ENCODE measurements around the gene MRPS18C. TPM values are rescaled to one million over a fixed set of nuclear protein-coding genes. Genes with fewer than 3 reads are reported as not detected.
"Not testable (repeated sequence)": the region's sequence is repeated elsewhere in the genome, so short reads cannot be mapped to it uniquely, and the experiment has no call there.

Gene MRPS18C
- total and polyA plus RNA-seq, 10 of the 15 experiments (the other 5 are each of a cell fraction or from before 2014, with no cell fraction given): 38.0 to 283 (median 78.8) TPM

DNA sequence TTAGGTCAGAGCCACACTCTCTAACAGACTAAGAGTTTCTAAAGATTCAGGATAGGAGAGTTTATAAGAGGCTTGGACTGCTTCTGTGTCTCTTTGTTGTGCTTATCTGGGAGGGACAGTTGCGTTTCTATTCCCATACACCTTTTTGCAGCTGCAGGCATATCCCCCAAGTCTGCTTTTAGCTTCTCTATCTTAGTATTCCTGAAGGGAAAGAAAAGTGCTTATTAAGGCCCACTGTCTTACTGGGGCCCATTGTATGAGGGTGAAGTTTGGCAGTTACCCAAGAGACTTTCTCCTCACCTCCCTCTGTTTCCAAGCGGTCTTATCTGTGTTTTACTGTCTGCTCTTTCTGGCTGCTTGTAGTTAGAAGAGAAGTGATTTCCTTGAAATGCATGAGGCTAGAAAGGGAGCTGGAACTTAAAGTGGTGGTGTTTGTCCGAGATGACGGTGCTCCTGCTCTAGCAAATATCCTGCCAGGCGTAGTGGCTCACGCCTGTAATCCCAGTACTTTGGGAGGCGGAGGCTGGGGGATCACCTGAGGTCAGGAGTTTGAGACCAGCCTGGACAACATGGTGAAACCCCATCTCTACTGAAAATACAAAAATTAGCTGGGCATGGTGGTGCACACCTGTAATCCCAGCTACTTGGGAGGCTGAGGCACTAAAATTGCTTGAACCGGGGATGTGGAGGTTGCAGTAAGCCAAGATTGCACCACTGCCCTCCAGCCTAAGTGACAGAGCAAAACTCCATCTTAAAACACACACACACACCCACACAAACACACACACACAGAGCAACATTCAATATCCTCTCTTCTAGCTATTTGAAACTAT, 40.4 kb downstream of the MRPS18C start:
- H4K20me1 ChIP-seq (ENCODE audit: control insufficient read depth, insufficient read depth); H3K27me3 ChIP-seq (replicated peaks in 1 of 2; ENCODE audit: control insufficient read depth in 2 of 2, insufficient read depth in 2 of 2, low read length in 1 of 2); in situ Hi-C loops (cut with MboI); DNase-seq (ENCODE audit: low read depth, low spot score); H3K36me3 ChIP-seq (ENCODE audit: control insufficient read depth in 2 of 2, insufficient read depth in 2 of 2, low read length in 1 of 2); H3K9ac ChIP-seq (ENCODE audit: control insufficient read depth, insufficient read depth, low read length); POLR2A ChIA-PET; intact Hi-C loops (cut with micrococcal nuclease; ENCODE audit: unreplicated experiment); RAD21 ChIA-PET (ENCODE audit: unreplicated experiment); H3K27ac ChIP-seq (ENCODE audit: control insufficient read depth, insufficient read depth); H3K4me2 ChIP-seq (ENCODE audit: control insufficient read depth, insufficient read depth); ATAC-seq; H3K9me3 ChIP-seq (replicated peaks; ENCODE audit: control insufficient read depth, insufficient read depth, low read length); H2AFZ ChIP-seq (ENCODE audit: control insufficient read depth, low read depth, low read length); H3K79me2 ChIP-seq (ENCODE audit: control insufficient read depth, insufficient read depth, low read length); H3K4me1 ChIP-seq (ENCODE audit: control insufficient read depth, insufficient read depth, low read length); FAIRE-seq; H3K4me3 ChIP-seq; BruUV-seq (replicated peaks): not testable (repeated sequence)
- ChIA-PET SMC1A (ENCODE audit: uncharacterized antibody, unreplicated experiment) (interaction anchor here (1.1 kb wide), 1 partner anchor 14 kb away, joined by 3 read pairs; no protein-coding TSS in a partner anchor), CTCF (interaction anchor here (1.4 to 3.3 kb wide), 2 partner anchors 93 to 148 kb away, joined by 4 to 16 read pairs; no protein-coding TSS in a partner anchor)
- WGBS (ENCODE audit: insufficient coverage, insufficient replicate concordance, low lambda C conversion rate, missing lambda C conversion rate): 90% methylated on average over 8 of the region's 8 CpGs

DNA sequence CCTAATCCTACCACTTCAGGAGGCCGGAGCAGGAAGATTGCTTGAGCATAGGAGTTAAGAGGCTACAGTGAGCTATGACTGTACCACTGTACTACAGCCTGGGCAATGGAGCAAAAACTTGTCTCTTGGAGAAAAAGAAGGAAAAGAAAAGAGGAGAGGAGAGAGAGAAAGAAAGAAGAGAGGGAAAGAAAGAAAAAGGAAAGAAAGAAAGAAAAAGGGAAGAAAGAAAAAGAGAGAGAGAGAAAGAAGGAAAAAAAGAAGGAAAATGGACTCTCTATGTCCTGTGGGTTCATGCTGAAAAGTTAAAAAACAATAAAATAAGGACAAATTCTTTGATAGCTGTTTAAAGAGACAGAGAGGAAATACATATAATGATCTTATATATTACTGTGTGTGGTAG, 42.3 kb downstream of the MRPS18C start:
- intact Hi-C loops (cut with micrococcal nuclease; ENCODE audit: unreplicated experiment) (no loop called here), in situ Hi-C loops (cut with MboI) (no loop called here)
- RAD21 ChIA-PET (ENCODE audit: unreplicated experiment): interaction anchor here (1.1 kb wide), 1 partner anchor 141 kb away, joined by 3 read pairs; no protein-coding TSS in a partner anchor
- WGBS (ENCODE audit: insufficient coverage, insufficient replicate concordance, low lambda C conversion rate, missing lambda C conversion rate): 26% methylated on average over 1 of the region's 1 CpG
- Histone ChIP-seq H3K4me2 (ENCODE audit: control insufficient read depth, insufficient read depth) (no peak overlapping the region), H3K27me3 (replicated peaks in 1 of 2; ENCODE audit: control insufficient read depth in 2 of 2, insufficient read depth in 2 of 2, low read length in 1 of 2) (no peaks in the 10 kb centered on the region), H3K36me3 (ENCODE audit: control insufficient read depth in 2 of 2, insufficient read depth in 2 of 2, low read length in 1 of 2) (no peaks in the 10 kb centered on the region), H4K20me1 (ENCODE audit: control insufficient read depth, insufficient read depth) (no peaks in the 10 kb centered on the region), H3K27ac (ENCODE audit: control insufficient read depth, insufficient read depth) (no peak overlapping the region), H3K79me2 (ENCODE audit: control insufficient read depth, insufficient read depth, low read length) (no peaks in the 10 kb centered on the region), H3K4me3 (no peak overlapping the region), H3K9me3 (replicated peaks; ENCODE audit: control insufficient read depth, insufficient read depth, low read length) (no peaks in the 10 kb centered on the region), H2AFZ (ENCODE audit: control insufficient read depth, low read depth, low read length) (no peak overlapping the region), H3K9ac (ENCODE audit: control insufficient read depth, insufficient read depth, low read length) (no peak overlapping the region), H3K4me1 (ENCODE audit: control insufficient read depth, insufficient read depth, low read length) (no peaks in the 10 kb centered on the region)
- POLR2A ChIA-PET: no interaction called here
- BruUV-seq (replicated peaks): no TSS peak
- DNase-seq (ENCODE audit: low read depth, low spot score) (no peak), FAIRE-seq (no peak), ATAC-seq (no peak)
- SMC1A ChIA-PET (ENCODE audit: uncharacterized antibody, unreplicated experiment): interaction anchor here (0.6 to 1.2 kb wide), 2 partner anchors 10 to 909 kb away, joined by 3 to 4 read pairs; no protein-coding TSS in a partner anchor
- CTCF ChIA-PET: interaction anchor here (0.5 to 3.4 kb wide), 5 partner anchors 8 to 250 kb away, joined by 3 to 16 read pairs (median 11); no protein-coding TSS in a partner anchor
- TF ChIP-seq ZBED1 (IDR thresholded peaks at IDR 0.05; ENCODE audit: borderline replicate concordance) (no peak), PML (IDR thresholded peaks at IDR 0.05; ENCODE audit: low read length) (no peak), CHD4 (IDR thresholded peaks at IDR 0.05) (no peak), SMAD5 (IDR thresholded peaks at IDR 0.05; ENCODE audit: low read depth) (no peak), IKZF1 (conservative IDR thresholded peaks at IDR 0.05) (no peak), RUNX3 (IDR thresholded peaks at IDR 0.05; ENCODE audit: low read length) (no peak), SMARCA5 (IDR thresholded peaks at IDR 0.05) (no peak), YY1 (IDR thresholded peaks at IDR 0.05; ENCODE audit: low read depth, low read length) (no peak), SMC3 (IDR thresholded peaks at IDR 0.05; ENCODE audit: borderline replicate concordance, low read length) (no peak), SRF (IDR thresholded peaks at IDR 0.05; ENCODE audit: low read depth in 2 of 2, low read length in 2 of 2) (no peak), MEF2B (IDR thresholded peaks at IDR 0.05; ENCODE audit: partially characterized antibody, poor library complexity, severe bottlenecking) (no peak)
- TF ChIP-seq, protein P1, sequence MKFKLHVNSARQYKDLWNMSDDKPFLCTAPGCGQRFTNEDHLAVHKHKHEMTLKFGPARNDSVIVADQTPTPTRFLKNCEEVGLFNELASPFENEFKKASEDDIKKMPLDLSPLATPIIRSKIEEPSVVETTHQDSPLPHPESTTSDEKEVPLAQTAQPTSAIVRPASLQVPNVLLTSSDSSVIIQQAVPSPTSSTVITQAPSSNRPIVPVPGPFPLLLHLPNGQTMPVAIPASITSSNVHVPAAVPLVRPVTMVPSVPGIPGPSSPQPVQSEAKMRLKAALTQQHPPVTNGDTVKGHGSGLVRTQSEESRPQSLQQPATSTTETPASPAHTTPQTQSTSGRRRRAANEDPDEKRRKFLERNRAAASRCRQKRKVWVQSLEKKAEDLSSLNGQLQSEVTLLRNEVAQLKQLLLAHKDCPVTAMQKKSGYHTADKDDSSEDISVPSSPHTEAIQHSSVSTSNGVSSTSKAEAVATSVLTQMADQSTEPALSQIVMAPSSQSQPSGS (IDR thresholded peaks at IDR 0.05; ENCODE audit: low read length): no peak
- TF ChIP-seq, protein P2, sequence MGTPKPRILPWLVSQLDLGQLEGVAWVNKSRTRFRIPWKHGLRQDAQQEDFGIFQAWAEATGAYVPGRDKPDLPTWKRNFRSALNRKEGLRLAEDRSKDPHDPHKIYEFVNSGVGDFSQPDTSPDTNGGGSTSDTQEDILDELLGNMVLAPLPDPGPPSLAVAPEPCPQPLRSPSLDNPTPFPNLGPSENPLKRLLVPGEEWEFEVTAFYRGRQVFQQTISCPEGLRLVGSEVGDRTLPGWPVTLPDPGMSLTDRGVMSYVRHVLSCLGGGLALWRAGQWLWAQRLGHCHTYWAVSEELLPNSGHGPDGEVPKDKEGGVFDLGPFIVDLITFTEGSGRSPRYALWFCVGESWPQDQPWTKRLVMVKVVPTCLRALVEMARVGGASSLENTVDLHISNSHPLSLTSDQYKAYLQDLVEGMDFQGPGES (IDR thresholded peaks at IDR 0.05): no peak
- TF ChIP-seq, protein P3, sequence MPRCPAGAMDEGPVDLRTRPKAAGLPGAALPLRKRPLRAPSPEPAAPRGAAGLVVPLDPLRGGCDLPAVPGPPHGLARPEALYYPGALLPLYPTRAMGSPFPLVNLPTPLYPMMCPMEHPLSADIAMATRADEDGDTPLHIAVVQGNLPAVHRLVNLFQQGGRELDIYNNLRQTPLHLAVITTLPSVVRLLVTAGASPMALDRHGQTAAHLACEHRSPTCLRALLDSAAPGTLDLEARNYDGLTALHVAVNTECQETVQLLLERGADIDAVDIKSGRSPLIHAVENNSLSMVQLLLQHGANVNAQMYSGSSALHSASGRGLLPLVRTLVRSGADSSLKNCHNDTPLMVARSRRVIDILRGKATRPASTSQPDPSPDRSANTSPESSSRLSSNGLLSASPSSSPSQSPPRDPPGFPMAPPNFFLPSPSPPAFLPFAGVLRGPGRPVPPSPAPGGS (IDR thresholded peaks at IDR 0.05; ENCODE audit: borderline replicate concordance, insufficient read depth, low read depth, low read length, poor library complexity, severe bottlenecking): no peak

Measured in GM12878 (cell line).